Measurements from ENCODE around the gene SLC7A6.

GRCh38 chr16:68338326-68339119 lies 74.2 kb downstream of the SLC7A6 start:
- TF ChIP-seq CTCF (IDR thresholded peaks at IDR 0.05) = no peak
- no peak for TF ChIP-seq POLR2AphosphoS5 (IDR thresholded peaks at IDR 0.05)
- no peak for TF ChIP-seq EP300 (IDR thresholded peaks at IDR 0.05)

All from stomach (tissue), 4 donors.